SU-DHL-6 (cell line): Measurements from ENCODE around the gene SFXN4.

Experiments
- EZH2phosphoT487 ChIP-seq: fragments of 200-600 bp; sonication (generic), shearing (Covaris generic); conservative IDR thresholded peaks from 2 replicates; pipeline ENCODE4 v1.6.1; 2018; ENCODE audit warnings: mild to moderate bottlenecking, antibody characterized with exemption, low read length, moderate library complexity, mixed read lengths
- TF ChIP-seq, protein P1 (sequence below): fragments of 200-600 bp; sonication (generic); IDR thresholded peaks from one replicate; pipeline ENCODE4 v1.5.1; 2017; ENCODE audit warnings: antibody characterized with exemption, mild to moderate bottlenecking, low read length, moderate library complexity; ENCODE audit not compliant: insufficient read depth, poor library complexity, severe bottlenecking

GRCh38 chr10:119116326-119116951 lies 49.1 kb downstream of the SFXN4 start:
- TF ChIP-seq, protein P1, sequence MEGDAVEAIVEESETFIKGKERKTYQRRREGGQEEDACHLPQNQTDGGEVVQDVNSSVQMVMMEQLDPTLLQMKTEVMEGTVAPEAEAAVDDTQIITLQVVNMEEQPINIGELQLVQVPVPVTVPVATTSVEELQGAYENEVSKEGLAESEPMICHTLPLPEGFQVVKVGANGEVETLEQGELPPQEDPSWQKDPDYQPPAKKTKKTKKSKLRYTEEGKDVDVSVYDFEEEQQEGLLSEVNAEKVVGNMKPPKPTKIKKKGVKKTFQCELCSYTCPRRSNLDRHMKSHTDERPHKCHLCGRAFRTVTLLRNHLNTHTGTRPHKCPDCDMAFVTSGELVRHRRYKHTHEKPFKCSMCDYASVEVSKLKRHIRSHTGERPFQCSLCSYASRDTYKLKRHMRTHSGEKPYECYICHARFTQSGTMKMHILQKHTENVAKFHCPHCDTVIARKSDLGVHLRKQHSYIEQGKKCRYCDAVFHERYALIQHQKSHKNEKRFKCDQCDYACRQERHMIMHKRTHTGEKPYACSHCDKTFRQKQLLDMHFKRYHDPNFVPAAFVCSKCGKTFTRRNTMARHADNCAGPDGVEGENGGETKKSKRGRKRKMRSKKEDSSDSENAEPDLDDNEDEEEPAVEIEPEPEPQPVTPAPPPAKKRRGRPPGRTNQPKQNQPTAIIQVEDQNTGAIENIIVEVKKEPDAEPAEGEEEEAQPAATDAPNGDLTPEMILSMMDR: no peak
- no peak for TF ChIP-seq EZH2phosphoT487
